ENCODE measurements around the gene CETP.

The CETP gene

DNA sequence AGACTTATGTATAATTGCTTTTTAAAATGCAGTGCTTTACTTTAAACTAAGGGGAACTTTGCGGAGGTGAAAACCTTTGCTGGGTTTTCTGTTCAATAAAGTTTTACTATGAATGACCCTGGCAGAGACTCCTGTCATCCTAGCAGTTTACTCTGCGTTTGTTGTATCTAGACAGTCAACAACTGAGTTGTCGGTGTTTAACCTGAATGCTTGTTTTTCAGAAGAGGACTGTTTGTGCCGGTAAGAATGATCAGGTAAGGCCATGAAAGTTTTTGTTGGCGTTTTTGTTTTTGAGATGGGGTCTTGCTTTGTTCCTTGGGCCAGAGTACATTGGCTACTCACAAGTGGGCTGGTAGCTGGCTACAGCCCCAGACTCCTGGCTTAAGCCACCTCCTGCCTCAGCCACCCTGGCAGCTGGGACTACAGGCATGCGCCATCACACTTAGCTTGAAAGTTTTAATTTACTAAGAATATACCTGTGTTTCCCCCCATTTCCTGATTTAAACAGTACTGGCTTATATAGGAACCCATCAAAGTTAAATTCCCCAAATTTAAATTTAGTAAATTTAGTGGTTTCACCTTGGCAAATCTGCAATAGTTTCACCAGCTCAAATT lies 17.9 kb upstream of the CETP start:
- H2AFZ ChIP-seq (ENCODE audit: low read depth), result no peak overlapping the region
- H4K20me1 ChIP-seq (ENCODE audit: insufficient read depth), result no peaks in the 10 kb centered on the region
- H3K36me3 ChIP-seq (ENCODE audit: insufficient read depth), result peaks cover 12% of the 10 kb centered on the region
- no peaks in the 10 kb centered on the region for H3K27me3 ChIP-seq (ENCODE audit: insufficient read depth, low read depth)
- no peak overlapping the region for H3K4me3 ChIP-seq (IDR thresholded peaks at IDR 0.05; ENCODE audit: insufficient read depth, low read depth, low read length)
- peak overlapping the region; percentile 100 for H3K4me2 ChIP-seq
- TF ChIP-seq, protein P1, sequence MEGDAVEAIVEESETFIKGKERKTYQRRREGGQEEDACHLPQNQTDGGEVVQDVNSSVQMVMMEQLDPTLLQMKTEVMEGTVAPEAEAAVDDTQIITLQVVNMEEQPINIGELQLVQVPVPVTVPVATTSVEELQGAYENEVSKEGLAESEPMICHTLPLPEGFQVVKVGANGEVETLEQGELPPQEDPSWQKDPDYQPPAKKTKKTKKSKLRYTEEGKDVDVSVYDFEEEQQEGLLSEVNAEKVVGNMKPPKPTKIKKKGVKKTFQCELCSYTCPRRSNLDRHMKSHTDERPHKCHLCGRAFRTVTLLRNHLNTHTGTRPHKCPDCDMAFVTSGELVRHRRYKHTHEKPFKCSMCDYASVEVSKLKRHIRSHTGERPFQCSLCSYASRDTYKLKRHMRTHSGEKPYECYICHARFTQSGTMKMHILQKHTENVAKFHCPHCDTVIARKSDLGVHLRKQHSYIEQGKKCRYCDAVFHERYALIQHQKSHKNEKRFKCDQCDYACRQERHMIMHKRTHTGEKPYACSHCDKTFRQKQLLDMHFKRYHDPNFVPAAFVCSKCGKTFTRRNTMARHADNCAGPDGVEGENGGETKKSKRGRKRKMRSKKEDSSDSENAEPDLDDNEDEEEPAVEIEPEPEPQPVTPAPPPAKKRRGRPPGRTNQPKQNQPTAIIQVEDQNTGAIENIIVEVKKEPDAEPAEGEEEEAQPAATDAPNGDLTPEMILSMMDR (conservative IDR thresholded peaks at IDR 0.05; ENCODE audit: low read depth, low read length), result no peak
- peak overlapping the region; percentile 97 for H3K27ac ChIP-seq
- H3K4me1 ChIP-seq (ENCODE audit: low read depth, poor library complexity, severe bottlenecking), result peaks cover 98% of the 10 kb centered on the region
- peak overlapping the region; percentile 99; the same call in 1 of the 2 replicates for H3K9ac ChIP-seq
- peaks cover 33% of the 10 kb centered on the region for H3K79me2 ChIP-seq (ENCODE audit: insufficient read depth, low read depth)

DNA sequence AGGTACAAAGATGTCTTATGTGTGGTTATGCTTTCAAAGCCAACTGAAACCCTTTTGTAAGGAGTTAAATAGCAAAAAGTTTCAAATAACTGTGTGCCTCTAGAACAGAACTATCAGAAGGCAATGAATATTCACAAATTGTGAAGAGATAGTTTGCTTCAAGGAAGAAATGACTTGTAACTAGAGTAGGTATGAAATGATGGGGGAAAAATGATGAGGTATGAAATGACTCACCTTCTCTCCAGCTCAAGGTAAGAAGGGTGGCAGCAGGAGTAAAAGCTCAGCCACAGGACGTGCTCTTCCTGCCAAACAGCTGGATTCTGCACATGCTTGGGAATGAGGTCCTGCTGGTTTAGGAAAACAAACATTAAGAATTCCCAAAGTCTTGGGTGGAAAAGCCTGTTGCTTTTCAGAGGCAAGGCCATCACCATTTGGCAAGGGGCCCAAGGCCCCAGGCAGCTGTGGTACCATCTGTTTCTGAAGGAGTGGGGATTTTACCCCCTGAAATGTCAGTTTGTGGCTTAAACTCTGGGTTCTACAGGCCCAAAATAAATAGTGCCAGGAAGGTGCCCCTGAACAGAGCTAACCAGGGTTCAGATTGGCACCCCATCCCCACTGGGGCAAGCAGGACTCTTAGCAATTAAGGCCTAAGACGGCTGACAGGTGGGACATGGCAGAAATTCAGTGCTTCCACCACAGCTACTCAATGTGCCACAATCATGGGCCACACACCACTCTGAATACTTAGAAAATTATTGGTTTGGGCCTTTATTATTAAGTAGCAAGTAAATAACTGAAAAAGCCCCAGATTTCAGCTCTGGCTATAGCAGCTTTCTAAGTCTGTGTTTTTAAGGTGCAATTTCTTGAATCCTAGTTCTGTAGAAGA lies 16.6 kb upstream of the CETP start:
- Histone ChIP-seq H3K36me3 (ENCODE audit: insufficient read depth) (peaks cover 3% of the 10 kb centered on the region; the same call in 1 of the 2 replicates), H3K4me3 (IDR thresholded peaks at IDR 0.05; ENCODE audit: insufficient read depth, low read depth, low read length) (no peak overlapping the region), H3K79me2 (ENCODE audit: insufficient read depth, low read depth) (peaks cover 20% of the 10 kb centered on the region), H3K9ac (peak overlapping the region; percentile 99; the same call in 1 of the 2 replicates), H3K4me2 (peak overlapping the region; percentile 100), H2AFZ (ENCODE audit: low read depth) (no peak overlapping the region), H3K4me1 (ENCODE audit: low read depth, poor library complexity, severe bottlenecking) (peaks cover 96% of the 10 kb centered on the region), H3K27ac (peak overlapping the region; percentile 97), H4K20me1 (ENCODE audit: insufficient read depth) (no peaks in the 10 kb centered on the region), H3K27me3 (ENCODE audit: insufficient read depth, low read depth) (no peaks in the 10 kb centered on the region)
- TF ChIP-seq, protein P1 (conservative IDR thresholded peaks at IDR 0.05; ENCODE audit: low read depth, low read length), result 0 out of 2 replicates have a peak, but pooled peaks have one; percentile 14

DNA sequence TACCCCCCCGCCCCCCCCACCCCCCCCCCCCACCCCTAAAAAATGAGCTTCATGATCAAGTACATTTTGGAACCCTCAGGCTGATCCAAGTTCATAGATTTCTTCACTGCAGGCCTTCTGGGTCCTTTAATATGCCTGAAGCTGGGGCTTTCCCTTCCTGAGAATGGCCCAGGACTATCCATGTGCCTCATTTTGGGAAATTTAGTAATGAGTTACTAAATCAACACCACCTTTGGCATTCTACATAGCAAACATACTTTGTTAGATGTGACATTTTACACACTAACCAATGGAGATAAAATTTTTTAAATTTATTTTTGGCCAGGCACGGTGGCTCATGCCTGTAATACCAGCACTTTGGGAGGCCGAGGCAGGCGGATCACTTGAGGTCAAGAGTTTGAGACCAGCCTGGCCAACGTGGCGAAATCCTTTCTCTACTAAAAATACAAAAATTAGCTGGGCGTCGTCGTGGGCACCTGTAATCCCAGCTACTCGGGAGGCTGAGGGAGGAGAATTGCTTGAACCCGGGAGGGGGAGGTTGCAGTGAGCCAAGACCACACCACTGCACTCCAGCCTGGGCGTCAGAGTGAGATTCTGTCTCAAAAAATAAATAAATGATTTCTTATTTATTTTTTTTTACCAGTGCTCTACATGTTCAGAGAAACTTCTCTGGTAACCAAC lies 15.8 kb upstream of the CETP start:
- H3K9ac ChIP-seq, result no peak overlapping the region; the same call in 1 of the 2 replicates
- H3K27me3 ChIP-seq (ENCODE audit: insufficient read depth, low read depth), result no peaks in the 10 kb centered on the region
- H3K4me1 ChIP-seq (ENCODE audit: low read depth, poor library complexity, severe bottlenecking), result peaks cover 96% of the 10 kb centered on the region
- no peaks in the 10 kb centered on the region for H4K20me1 ChIP-seq (ENCODE audit: insufficient read depth)
- peaks cover 12% of the 10 kb centered on the region for H3K79me2 ChIP-seq (ENCODE audit: insufficient read depth, low read depth)
- peak overlapping the region; percentile 97 for H3K27ac ChIP-seq
- H3K4me3 ChIP-seq (IDR thresholded peaks at IDR 0.05; ENCODE audit: insufficient read depth, low read depth, low read length), result no peak overlapping the region
- TF ChIP-seq, protein P1 (conservative IDR thresholded peaks at IDR 0.05; ENCODE audit: low read depth, low read length), result no peak
- H3K36me3 ChIP-seq (ENCODE audit: insufficient read depth), result peaks cover 3% of the 10 kb centered on the region; the same call in 1 of the 2 replicates
- peak overlapping the region; percentile 43 for H3K4me2 ChIP-seq
- no peak overlapping the region for H2AFZ ChIP-seq (ENCODE audit: low read depth)
